ENCODE measurements around the gene UGT1A8. TPM values are rescaled to one million over a fixed set of nuclear protein-coding genes. Genes with fewer than 3 reads are reported as not detected.

UGT1A8 gene
- total RNA-seq, 1 donor from 2014 or later = not detected

DNA sequence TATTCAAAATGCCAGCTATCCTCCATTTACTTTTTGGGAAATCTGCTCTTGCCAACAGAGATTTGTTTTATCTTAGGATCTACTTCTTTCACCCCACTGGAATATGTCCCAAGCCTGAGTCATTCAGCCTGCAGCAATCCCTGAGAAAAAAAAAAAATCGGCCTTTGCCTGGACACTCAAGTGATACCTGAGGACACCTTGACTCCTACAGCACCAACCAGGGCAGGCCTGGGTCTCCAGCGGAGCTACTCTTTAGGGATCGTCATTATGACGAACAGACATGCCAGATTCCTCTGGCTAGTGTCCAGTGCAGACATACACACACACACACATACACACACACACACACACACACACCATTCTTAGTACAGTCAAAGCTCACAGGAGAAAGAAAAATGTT is 73.0 kb downstream of the UGT1A8 start:
- Histone ChIP-seq H3K4me1 (no peaks in the 10 kb centered on the region), H3K4me3 (no peak overlapping the region), H3K36me3 (no peaks in the 10 kb centered on the region), H3K27ac (no peak overlapping the region), H3K9me3 (no peaks in the 10 kb centered on the region), H3K27me3 (no peaks in the 10 kb centered on the region)
- ATAC-seq = no peak
- DNase-seq = no peak
- TF ChIP-seq, protein P1, sequence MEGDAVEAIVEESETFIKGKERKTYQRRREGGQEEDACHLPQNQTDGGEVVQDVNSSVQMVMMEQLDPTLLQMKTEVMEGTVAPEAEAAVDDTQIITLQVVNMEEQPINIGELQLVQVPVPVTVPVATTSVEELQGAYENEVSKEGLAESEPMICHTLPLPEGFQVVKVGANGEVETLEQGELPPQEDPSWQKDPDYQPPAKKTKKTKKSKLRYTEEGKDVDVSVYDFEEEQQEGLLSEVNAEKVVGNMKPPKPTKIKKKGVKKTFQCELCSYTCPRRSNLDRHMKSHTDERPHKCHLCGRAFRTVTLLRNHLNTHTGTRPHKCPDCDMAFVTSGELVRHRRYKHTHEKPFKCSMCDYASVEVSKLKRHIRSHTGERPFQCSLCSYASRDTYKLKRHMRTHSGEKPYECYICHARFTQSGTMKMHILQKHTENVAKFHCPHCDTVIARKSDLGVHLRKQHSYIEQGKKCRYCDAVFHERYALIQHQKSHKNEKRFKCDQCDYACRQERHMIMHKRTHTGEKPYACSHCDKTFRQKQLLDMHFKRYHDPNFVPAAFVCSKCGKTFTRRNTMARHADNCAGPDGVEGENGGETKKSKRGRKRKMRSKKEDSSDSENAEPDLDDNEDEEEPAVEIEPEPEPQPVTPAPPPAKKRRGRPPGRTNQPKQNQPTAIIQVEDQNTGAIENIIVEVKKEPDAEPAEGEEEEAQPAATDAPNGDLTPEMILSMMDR (IDR thresholded peaks at IDR 0.05) = no peak
- intact Hi-C loops (cut with DNase I) = no loop called here

DNA sequence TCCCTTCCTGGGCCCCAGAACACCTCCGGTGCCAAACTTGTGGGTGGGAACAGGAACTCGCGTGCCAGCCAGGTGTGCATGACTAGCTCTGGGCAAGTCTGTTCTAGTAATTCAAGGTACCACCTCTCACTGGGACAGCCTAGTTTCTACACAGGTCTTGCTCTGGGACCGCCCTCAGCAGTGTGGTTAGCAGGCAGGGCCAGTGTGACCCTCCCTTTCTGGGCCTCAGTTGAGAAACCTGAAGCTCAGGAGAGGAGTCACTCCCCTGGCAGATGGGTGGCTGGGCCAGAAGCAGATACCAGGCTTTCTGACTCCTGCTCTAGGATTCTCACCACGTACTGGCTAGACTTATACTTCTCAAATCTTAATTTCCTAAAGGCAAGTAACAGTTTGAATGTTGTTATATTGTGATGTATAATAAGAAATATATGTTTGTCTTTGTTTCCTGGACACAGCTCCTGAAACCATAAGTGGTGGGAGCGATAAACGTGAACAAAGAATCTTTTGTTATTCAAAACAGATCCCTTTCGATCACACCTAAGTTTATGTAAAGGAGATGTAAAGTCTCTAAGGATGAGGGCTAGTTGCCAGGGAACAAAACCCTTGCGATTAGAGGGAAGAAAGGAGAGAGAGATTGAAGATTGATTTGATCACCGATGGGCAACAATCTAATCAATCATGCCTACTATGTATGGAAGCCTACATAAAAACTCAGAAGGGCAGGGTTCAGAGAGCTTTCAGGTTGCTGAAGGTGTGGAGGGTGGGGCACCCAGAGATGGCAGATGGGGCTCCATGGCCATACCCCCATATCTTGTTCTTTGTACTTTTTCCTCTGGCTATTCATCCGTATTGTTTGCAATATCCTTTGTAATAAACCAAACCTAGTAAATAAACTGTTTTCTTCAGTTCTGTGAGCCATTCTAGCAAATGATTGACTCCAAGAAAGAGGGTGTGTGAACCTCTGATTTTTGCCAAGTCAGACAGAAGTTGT is 74.3 kb downstream of the UGT1A8 start:
- Histone ChIP-seq H3K4me1 (no peaks in the 10 kb centered on the region), H3K36me3 (no peaks in the 10 kb centered on the region), H3K27ac (no peak overlapping the region), H3K4me3 (no peak overlapping the region), H3K27me3 (no peaks in the 10 kb centered on the region), H3K9me3 (no peaks in the 10 kb centered on the region)
- ATAC-seq = no peak
- no peak for DNase-seq
- intact Hi-C loops (cut with DNase I) = no loop called here
- TF ChIP-seq, protein P1 (IDR thresholded peaks at IDR 0.05) = no peak

DNA sequence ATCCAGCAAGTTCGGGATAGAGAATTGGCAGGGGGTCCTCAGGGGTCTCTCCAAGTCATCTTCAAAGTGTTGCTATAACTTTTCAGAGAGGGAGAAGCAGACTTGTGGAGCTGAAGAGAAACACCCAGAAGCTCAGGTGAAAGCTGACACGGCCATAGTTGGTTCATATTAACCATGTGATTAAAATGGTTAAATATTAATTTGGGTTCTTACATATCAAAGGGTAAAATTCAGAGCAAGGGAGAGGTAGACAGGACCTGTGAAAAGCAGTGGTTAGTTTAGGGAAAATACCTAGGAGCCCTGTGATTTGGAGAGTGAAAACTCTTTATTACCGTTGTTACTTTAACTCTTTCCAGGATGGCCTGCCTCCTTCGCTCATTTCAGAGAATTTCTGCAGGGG is 75.2 kb downstream of the UGT1A8 start, which contains the start of gene UGT1A6:
TSS of gene UGT1A6 (plus strand) at position 243 of the 400 bp plus-strand sequence. CDS start at position 358, 115 bp downstream.
- H3K27me3 ChIP-seq = no peaks in the 10 kb centered on the region
- H3K9me3 ChIP-seq = no peaks in the 10 kb centered on the region

DNA sequence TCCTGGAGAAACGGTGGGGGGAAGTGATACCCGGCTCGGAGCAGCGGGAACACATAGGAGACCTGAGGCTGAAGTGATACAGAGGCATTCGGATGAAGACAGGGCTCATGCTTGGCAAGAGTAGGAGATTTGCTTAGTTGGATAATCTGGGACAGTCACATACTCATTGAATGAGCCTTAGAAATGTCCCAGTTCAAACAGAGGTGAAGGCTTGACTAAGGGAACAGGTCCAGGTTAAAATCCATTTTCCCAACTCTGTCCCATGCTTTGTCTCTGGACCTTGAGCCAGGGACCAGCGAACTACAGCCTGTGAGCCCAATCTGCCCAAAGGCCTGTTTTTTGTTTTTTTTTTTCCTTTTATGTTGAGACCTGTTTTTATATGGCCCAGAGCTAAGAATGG is 76.5 kb downstream of the UGT1A8 start:
- no peak overlapping the region for H3K4me3 ChIP-seq
- H3K27ac ChIP-seq = no peak overlapping the region

More for the DNA sequence above, 75.2 kb downstream of the UGT1A8 start, which contains the start of gene UGT1A6:
- TF ChIP-seq, protein P1 (IDR thresholded peaks at IDR 0.05) = no peak
- H3K36me3 ChIP-seq = no peaks in the 10 kb centered on the region
- DNase-seq (no peak), ATAC-seq (no peak)
- no peak within 1 kb of the TSS for H3K4me3 ChIP-seq
- intact Hi-C loops (cut with DNase I) = no loop called here
- no peak within 1 kb of the TSS for H3K27ac ChIP-seq
- H3K4me1 ChIP-seq = no peaks in the 10 kb centered on the region

DNA sequence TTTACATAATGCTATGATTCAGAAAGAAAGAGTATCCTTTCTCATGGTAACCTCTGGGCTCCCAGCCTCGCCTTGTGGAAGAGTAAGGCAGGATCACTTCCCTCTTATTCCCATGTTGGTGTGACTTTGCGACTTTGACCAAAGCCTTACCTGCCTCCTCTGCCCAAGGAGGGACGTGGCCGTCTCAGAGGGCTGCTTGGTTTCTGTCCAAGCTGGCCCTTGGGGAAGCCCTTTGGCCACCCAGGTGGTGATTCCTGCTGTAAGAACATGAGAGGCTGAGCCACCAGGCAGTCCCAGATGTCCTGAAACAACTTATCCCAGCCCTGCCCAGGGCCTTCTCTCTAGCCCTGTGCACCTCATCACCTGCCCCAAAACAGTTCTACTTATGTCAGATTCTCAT is 81.3 kb downstream of the UGT1A8 start:
- H3K9me3 ChIP-seq = no peaks in the 10 kb centered on the region
- no peak for DNase-seq
- no peak overlapping the region for H3K4me3 ChIP-seq
- TF ChIP-seq, protein P1 (IDR thresholded peaks at IDR 0.05) = no peak
- peaks cover 3% of the 10 kb centered on the region for H3K4me1 ChIP-seq
- intact Hi-C loops (cut with DNase I) = no loop called here
- no peak overlapping the region for H3K27ac ChIP-seq
- no peaks in the 10 kb centered on the region for H3K27me3 ChIP-seq
- no peak for ATAC-seq
- H3K36me3 ChIP-seq = no peaks in the 10 kb centered on the region

More for the DNA sequence above, 76.5 kb downstream of the UGT1A8 start:
- H3K36me3 ChIP-seq = no peaks in the 10 kb centered on the region
- intact Hi-C loops (cut with DNase I) = no loop called here
- TF ChIP-seq, protein P1 (IDR thresholded peaks at IDR 0.05) = no peak
- H3K9me3 ChIP-seq = no peaks in the 10 kb centered on the region
- ATAC-seq = no peak
- H3K27me3 ChIP-seq = no peaks in the 10 kb centered on the region
- no peak for DNase-seq
- H3K4me1 ChIP-seq = no peaks in the 10 kb centered on the region

Data from upper lobe of right lung (tissue), 1 donor.